GM23338 (cell line): Measurements from ENCODE around the gene TSPAN12.

ENCODE experiments used
- CTCF ChIP-seq, 2 experiments: fragments of 200-600 bp in 1 of 2; sonication (generic) in 1 of 2; conservative IDR thresholded peaks; 2 replicates each; pipeline versions ENCODE4 v1.5.1 to v1.6.1; 2016 to 2017; ENCODE audit warnings: antibody characterized with exemption in 2 of 2, low read depth in 2 of 2, mild to moderate bottlenecking in 2 of 2, moderate library complexity in 1 of 2
- EZH2 ChIP-seq: fragments of 200-600 bp; sonication (generic); IDR thresholded peaks from one replicate; pipeline ENCODE4 v1.8.0; 2017; ENCODE audit warnings: antibody characterized with exemption, mild to moderate bottlenecking, low read depth; ENCODE audit not compliant: unreplicated experiment

GRCh38 chr7:120742372-120742771 is 115.6 kb downstream of the TSPAN12 start:
- TF ChIP-seq CTCF (conservative IDR thresholded peaks at IDR 0.05; ENCODE audit: low read depth in 2 of 2) (no peak), EZH2 (no peak)
